ENCODE data around the gene MYOF. TPM values are rescaled to one million over a fixed set of nuclear protein-coding genes. Genes with fewer than 3 reads are reported as not detected.
A peak's percentile ranks its signal among the peaks of the same experiment; 100 is the strongest.

The MYOF gene
- polyA plus RNA-seq, 1 experiment = 275 TPM

DNA sequence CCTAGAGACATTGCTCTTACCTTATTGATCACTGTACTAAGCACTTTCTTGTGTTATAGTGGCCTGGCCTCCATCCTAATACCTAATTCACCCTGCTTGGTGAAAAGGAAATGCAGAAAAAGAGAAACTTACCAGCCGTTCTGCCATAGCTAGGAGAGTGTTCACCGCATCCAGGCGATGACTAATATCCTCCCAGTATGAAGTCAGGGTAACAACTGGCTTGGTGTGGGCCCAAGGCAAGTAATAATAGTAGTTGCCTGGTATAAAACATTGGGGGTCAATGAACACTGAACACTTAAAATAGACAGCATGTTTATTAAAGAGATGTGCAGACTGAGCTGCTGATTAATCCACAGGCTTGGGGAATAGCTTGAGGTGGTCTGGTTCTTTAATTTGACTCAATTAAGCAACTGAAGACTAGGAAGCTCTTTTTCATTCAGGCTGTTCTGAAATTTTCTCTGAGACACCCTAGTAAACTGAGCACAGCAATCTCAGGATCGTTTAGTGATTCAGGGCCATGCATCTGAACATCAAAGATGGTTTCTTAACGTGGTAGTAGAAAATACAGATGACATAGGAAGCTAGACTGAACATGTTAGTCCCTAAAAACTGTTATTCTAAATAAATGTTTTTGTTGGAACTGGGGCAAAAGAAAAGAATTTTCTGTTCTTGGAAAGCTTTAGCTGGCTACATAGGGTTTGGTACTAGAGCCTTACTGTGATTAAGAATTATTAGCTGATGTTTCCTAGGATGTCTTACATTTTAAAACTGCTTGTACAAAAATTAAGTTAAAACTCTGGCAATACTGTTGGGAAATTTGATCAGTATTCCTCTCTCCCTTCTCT, 102.2 kb downstream of the MYOF start:
- peak; percentile 39 for DNase-seq (ENCODE audit: low read depth, low spot score)
- POLR2A ChIA-PET = interaction anchor here (0.7 to 1.5 kb wide), 5 partner anchors 57 to 103 kb away, joined by 3 to 4 read pairs (median 3); partner anchors contain the start of gene MYOF
- no peaks in the 10 kb centered on the region for H3K27me3 ChIP-seq (ENCODE audit: control insufficient read depth, insufficient read depth, low read length)

DNA sequence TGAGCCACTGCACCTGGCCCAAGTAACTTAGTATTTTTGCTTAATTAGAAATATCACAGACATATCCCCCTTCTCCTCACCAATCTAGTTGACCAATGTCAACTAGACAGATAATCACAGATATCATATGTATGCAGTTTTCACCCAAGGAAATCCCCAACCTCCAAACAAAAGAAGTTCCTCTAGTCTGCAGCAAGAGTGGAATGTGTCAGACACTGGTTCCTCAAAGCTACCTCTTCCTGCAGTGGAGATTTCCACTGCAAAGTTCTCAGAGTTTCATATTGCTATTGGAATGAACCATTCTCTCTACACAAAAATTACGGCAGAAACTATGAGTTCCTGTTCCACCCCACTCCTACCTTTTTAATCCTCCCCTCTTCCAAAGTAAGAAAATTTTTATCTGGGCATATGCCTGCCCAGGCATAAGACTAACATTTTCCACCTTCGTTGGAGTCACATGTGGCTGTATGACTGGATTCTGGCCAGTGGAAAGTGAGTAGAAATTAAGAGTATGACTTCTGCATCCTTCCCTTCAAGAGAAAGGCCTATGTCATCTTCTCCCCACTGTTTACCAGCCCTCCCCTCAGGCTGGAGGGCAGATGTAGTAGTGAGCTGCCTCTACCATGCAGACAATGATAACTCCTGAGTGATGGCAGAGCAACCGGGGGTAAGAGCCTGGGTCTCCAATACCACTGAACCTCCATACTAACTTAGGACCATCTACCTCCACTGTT, 103.0 kb downstream of the MYOF start:
- H3K4me3 ChIP-seq (ENCODE audit: low read depth, low read length) = no peak overlapping the region
- peak overlapping the region; percentile 78 for H3K27ac ChIP-seq (ENCODE audit: low read depth, low read length)
- no peaks in the 10 kb centered on the region for H3K27me3 ChIP-seq (ENCODE audit: control insufficient read depth, insufficient read depth, low read length)
- no peaks in the 10 kb centered on the region for H3K9me3 ChIP-seq (ENCODE audit: control insufficient read depth, insufficient read depth, low read length)
- POLR2A ChIA-PET = interaction anchor here (1.2 to 1.5 kb wide), 2 partner anchors 58 to 80 kb away, joined by 3 to 4 read pairs; no protein-coding TSS in a partner anchor
- CTCF ChIA-PET = interaction anchor here (0.6 to 8.9 kb wide), 7 partner anchors 80 to 1048 kb away, joined by 3 to 473 read pairs (median 5); partner anchors contain the start of gene MYOF
- no peak for DNase-seq (ENCODE audit: low read depth, low spot score)
- TF ChIP-seq, protein P1, sequence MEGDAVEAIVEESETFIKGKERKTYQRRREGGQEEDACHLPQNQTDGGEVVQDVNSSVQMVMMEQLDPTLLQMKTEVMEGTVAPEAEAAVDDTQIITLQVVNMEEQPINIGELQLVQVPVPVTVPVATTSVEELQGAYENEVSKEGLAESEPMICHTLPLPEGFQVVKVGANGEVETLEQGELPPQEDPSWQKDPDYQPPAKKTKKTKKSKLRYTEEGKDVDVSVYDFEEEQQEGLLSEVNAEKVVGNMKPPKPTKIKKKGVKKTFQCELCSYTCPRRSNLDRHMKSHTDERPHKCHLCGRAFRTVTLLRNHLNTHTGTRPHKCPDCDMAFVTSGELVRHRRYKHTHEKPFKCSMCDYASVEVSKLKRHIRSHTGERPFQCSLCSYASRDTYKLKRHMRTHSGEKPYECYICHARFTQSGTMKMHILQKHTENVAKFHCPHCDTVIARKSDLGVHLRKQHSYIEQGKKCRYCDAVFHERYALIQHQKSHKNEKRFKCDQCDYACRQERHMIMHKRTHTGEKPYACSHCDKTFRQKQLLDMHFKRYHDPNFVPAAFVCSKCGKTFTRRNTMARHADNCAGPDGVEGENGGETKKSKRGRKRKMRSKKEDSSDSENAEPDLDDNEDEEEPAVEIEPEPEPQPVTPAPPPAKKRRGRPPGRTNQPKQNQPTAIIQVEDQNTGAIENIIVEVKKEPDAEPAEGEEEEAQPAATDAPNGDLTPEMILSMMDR (IDR thresholded peaks at IDR 0.05; ENCODE audit: low read depth, low read length) = no peak

More for the DNA sequence above, 102.2 kb downstream of the MYOF start:
- H3K27ac ChIP-seq (ENCODE audit: low read depth, low read length) = peak overlapping the region; percentile 78
- CTCF ChIA-PET = interaction anchor here (1.1 to 8.9 kb wide), 6 partner anchors 28 to 171 kb away, joined by 3 to 473 read pairs (median 4); partner anchors contain the start of gene MYOF
- H3K4me3 ChIP-seq (ENCODE audit: low read depth, low read length) = no peak overlapping the region
- TF ChIP-seq, protein P1 (IDR thresholded peaks at IDR 0.05; ENCODE audit: low read depth, low read length) = no peak
- H3K9me3 ChIP-seq (ENCODE audit: control insufficient read depth, insufficient read depth, low read length) = no peaks in the 10 kb centered on the region

DNA sequence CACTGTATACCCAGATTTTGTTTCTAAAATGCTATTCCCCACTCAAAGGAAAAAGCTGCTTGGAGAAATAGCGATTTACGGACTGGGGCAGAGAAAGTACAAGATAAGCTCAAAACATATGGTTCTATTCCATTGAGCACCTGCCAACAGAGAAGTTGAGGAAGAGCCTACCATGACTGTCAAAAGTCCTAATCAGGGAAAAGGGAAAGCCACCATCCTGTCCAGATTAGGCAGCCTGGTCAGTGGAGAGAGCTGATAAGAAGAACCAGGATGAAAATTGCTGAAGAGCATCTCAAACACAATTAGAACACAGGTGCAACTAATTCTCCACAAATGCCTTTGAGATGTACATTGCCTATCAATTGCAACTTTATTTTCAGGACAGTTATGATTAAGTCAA, 104.1 kb downstream of the MYOF start:
- CTCF ChIA-PET = interaction anchor here (0.8 to 8.9 kb wide), 9 partner anchors 20 to 132 kb away, joined by 3 to 473 read pairs (median 29); partner anchors contain the start of gene MYOF
- DNase-seq (ENCODE audit: low read depth, low spot score) = no peak
- H3K4me3 ChIP-seq (ENCODE audit: low read depth, low read length) = no peak overlapping the region
- H3K27me3 ChIP-seq (ENCODE audit: control insufficient read depth, insufficient read depth, low read length) = no peaks in the 10 kb centered on the region
- H3K9me3 ChIP-seq (ENCODE audit: control insufficient read depth, insufficient read depth, low read length) = no peaks in the 10 kb centered on the region
- TF ChIP-seq, protein P1 (IDR thresholded peaks at IDR 0.05; ENCODE audit: low read depth, low read length) = no peak
- POLR2A ChIA-PET = interaction anchor here (3.0 kb wide), 1 partner anchor 104 kb away, joined by 35 read pairs; the partner anchor contains the start of gene MYOF
- H3K27ac ChIP-seq (ENCODE audit: low read depth, low read length) = no peak overlapping the region

DNA sequence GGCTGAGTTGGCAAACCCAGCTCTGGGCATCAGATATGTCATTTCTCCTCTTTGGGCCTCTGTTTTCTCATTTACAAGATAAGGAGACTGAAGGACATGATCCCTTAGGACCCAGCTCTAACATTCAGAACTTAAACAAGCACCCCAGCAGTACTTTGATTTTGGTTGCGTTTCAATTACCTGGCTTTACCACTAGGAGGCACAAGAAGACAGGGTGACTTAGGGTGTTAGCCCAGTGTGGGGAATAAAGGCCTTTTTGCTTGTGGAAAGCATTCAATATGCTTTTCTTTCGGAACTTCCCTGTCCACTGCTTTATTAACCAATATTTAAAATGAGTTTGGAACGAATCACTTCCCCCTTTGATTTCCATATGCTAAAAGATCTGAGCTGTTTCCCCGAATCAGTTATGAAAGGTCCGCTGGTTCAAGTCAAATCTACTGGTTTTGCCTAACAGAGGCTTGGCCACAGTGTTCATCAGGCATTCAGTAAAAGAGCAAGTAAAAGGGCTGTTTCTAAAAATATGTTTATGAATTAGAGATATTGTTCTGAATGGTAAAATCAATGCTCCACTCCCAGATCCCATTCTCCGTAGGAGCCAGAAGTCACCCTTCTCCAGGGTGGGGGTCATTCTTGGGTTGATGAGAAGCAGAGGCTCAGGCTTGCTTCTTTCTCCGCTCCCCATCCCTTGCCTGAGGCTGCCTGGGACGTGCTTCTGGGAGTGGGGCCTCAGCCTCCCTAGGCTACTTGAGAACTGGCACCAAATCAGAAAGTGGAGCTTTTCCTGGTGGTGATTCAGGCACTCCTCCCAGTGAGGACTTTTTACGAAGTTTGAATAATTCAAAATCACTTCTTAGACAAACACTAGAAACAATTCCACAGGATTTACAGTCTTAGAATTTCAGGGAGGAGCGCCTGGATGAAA, 105.5 kb downstream of the MYOF start:
- CTCF ChIA-PET = interaction anchor here (0.6 to 8.9 kb wide), 52 partner anchors 9 to 492 kb away, joined by 3 to 473 read pairs (median 8); partner anchors contain the start of genes CEP55 and MYOF
- TF ChIP-seq, protein P1 (IDR thresholded peaks at IDR 0.05; ENCODE audit: low read depth, low read length) = peak; percentile 96
- Histone ChIP-seq H3K27ac (ENCODE audit: low read depth, low read length) (peak overlapping the region; percentile 77), H3K27me3 (ENCODE audit: control insufficient read depth, insufficient read depth, low read length) (no peaks in the 10 kb centered on the region), H3K4me3 (ENCODE audit: low read depth, low read length) (peak overlapping the region; percentile 12; the same call in 1 of the 2 replicates), H3K9me3 (ENCODE audit: control insufficient read depth, insufficient read depth, low read length) (no peaks in the 10 kb centered on the region)
- POLR2A ChIA-PET = interaction anchor here (0.6 to 3.0 kb wide), 6 partner anchors 60 to 105 kb away, joined by 3 to 35 read pairs (median 4); partner anchors contain the start of gene MYOF
- DNase-seq (ENCODE audit: low read depth, low spot score) = peak; percentile 74

All from AG04450 (cell line).